ENCODE measurements around the gene GOLGA6B.

DNA sequence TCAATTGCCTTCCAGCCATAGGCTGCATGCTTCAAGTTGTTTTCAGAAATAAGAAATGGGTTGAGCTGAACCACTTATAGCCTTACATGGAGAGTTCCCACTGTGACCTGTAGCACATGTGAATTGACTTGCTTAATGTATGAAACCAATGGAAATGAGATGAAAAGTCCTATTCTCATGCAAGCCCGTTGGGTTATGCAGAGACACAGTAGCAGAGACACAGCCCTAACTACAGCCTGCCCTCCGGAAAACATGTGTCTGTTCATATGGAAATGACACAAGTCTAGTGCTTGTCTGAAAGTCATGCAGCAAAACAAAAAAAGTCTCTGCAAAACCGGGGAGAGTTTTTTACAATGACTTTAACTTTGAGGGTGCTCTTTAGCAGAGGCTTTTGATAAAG lies 17.0 kb downstream of the GOLGA6B start:
- TF ChIP-seq ZNF326 (CRISPR knock-in tag; IDR thresholded peaks at IDR 0.05; ENCODE audit: borderline replicate concordance) (no peak), EZH2 (conservative IDR thresholded peaks at IDR 0.05; ENCODE audit: low read depth, low read length) (no peak), ZBTB38 (CRISPR knock-in tag; IDR thresholded peaks at IDR 0.05) (no peak), WIZ (CRISPR knock-in tag; IDR thresholded peaks at IDR 0.05) (no peak), YY1 (IDR thresholded peaks at IDR 0.05; ENCODE audit: insufficient read depth, insufficient replicate concordance, low read depth, low read length) (no peak), POLR2A (IDR thresholded peaks at IDR 0.05; ENCODE audit: insufficient read depth in 1 of 2, low read depth in 2 of 2, low read length in 2 of 2) (no peak), XBP1 (CRISPR knock-in tag; IDR thresholded peaks at IDR 0.05) (no peak), SOX13 (IDR thresholded peaks at IDR 0.05) (no peak), SOX13 (CRISPR knock-in tag; conservative IDR thresholded peaks at IDR 0.05 in 1 of 2, IDR thresholded peaks at IDR 0.05 in 1 of 2) (no peak), FOXK1 (CRISPR knock-in tag; IDR thresholded peaks at IDR 0.05; ENCODE audit: borderline replicate concordance, low read depth) (no peak), HOXA7 (CRISPR knock-in tag; IDR thresholded peaks at IDR 0.05) (no peak)
- TF ChIP-seq, protein P1, sequence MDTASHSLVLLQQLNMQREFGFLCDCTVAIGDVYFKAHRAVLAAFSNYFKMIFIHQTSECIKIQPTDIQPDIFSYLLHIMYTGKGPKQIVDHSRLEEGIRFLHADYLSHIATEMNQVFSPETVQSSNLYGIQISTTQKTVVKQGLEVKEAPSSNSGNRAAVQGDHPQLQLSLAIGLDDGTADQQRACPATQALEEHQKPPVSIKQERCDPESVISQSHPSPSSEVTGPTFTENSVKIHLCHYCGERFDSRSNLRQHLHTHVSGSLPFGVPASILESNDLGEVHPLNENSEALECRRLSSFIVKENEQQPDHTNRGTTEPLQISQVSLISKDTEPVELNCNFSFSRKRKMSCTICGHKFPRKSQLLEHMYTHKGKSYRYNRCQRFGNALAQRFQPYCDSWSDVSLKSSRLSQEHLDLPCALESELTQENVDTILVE (CRISPR knock-in tag; IDR thresholded peaks at IDR 0.05) = no peak
- TF ChIP-seq, protein P2, sequence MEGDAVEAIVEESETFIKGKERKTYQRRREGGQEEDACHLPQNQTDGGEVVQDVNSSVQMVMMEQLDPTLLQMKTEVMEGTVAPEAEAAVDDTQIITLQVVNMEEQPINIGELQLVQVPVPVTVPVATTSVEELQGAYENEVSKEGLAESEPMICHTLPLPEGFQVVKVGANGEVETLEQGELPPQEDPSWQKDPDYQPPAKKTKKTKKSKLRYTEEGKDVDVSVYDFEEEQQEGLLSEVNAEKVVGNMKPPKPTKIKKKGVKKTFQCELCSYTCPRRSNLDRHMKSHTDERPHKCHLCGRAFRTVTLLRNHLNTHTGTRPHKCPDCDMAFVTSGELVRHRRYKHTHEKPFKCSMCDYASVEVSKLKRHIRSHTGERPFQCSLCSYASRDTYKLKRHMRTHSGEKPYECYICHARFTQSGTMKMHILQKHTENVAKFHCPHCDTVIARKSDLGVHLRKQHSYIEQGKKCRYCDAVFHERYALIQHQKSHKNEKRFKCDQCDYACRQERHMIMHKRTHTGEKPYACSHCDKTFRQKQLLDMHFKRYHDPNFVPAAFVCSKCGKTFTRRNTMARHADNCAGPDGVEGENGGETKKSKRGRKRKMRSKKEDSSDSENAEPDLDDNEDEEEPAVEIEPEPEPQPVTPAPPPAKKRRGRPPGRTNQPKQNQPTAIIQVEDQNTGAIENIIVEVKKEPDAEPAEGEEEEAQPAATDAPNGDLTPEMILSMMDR (CRISPR knock-in tag; IDR thresholded peaks at IDR 0.05) = no peak
- TF ChIP-seq, protein P3, sequence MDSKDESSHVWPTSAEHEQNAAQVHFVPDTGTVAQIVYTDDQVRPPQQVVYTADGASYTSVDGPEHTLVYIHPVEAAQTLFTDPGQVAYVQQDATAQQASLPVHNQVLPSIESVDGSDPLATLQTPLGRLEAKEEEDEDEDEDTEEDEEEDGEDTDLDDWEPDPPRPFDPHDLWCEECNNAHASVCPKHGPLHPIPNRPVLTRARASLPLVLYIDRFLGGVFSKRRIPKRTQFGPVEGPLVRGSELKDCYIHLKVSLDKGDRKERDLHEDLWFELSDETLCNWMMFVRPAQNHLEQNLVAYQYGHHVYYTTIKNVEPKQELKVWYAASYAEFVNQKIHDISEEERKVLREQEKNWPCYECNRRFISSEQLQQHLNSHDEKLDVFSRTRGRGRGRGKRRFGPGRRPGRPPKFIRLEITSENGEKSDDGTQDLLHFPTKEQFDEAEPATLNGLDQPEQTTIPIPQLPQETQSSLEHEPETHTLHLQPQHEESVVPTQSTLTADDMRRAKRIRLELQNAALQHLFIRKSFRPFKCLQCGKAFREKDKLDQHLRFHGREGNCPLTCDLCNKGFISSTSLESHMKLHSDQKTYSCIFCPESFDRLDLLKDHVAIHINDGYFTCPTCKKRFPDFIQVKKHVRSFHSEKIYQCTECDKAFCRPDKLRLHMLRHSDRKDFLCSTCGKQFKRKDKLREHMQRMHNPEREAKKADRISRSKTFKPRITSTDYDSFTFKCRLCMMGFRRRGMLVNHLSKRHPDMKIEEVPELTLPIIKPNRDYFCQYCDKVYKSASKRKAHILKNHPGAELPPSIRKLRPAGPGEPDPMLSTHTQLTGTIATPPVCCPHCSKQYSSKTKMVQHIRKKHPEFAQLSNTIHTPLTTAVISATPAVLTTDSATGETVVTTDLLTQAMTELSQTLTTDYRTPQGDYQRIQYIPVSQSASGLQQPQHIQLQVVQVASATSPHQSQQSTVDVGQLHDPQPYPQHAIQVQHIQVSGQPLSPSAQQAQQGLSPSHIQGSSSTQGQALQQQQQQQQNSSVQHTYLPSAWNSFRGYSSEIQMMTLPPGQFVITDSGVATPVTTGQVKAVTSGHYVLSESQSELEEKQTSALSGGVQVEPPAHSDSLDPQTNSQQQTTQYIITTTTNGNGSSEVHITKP (CRISPR knock-in tag; IDR thresholded peaks at IDR 0.05; ENCODE audit: low read depth) = no peak

Data from HepG2 (cell line).